Peyer's patch (tissue), 4 donors: ENCODE results near the gene CBX5. TPM values are rescaled to one million over a fixed set of nuclear protein-coding genes. Genes with fewer than 3 reads are reported as not detected.
A peak's percentile ranks its signal among the peaks of the same experiment; 100 is the strongest.
"Not testable (repeated sequence)": the region's sequence is repeated elsewhere in the genome, so short reads cannot be mapped to it uniquely, and the experiment has no call there.

Source experiments
- DNase-seq, 3 donors: peaks; one replicate each; pipeline ENCODE4 v3.0.0-alpha.2; 2017 to 2019
- H3K27ac ChIP-seq, 4 donors: fragments of 200-600 bp; sonication (generic); one replicate each; pipeline ENCODE4 v1.5.1; 2016 to 2019
- H3K27me3 ChIP-seq, 2 donors: fragments of 200-600 bp; sonication (generic); one replicate each; pipeline ENCODE4 v1.5.1; 2019
- H3K36me3 ChIP-seq, 3 donors: fragments of 200-600 bp; sonication (generic); one replicate each; pipeline ENCODE4 v1.5.1; 2016 to 2019
- H3K4me1 ChIP-seq, 4 donors: fragments of 200-600 bp; sonication (generic); one replicate each; pipeline ENCODE4 v1.5.1; 2016 to 2019
- H3K4me3 ChIP-seq, 4 donors: fragments of 200-600 bp; sonication (generic); 1 replicate in 3 of 4; 2 replicates in 1 of 4; pipeline ENCODE4 v1.5.1; 2016 to 2019; ENCODE audit warnings: mild to moderate bottlenecking in 1 of 4
- H3K9me3 ChIP-seq, 4 donors: fragments of 200-600 bp; sonication (generic); one replicate each; pipeline ENCODE4 v1.5.1; 2016 to 2019; ENCODE audit warnings: mild to moderate bottlenecking in 1 of 4
- CTCF ChIP-seq, 6 experiments: fragments of 450-650 bp in 4 of 6; fragments of 200-600 bp in 2 of 6; sonication (generic) in 1 of 6; IDR thresholded peaks; one replicate each; pipeline ENCODE4 v1.5.1; 2017 to 2019; ENCODE audit warnings: antibody characterized with exemption in 6 of 6, mild to moderate bottlenecking in 3 of 6, moderate library complexity in 1 of 6
- POLR2A ChIP-seq, 2 donors: fragments of 450-650 bp; IDR thresholded peaks; one replicate each; pipeline ENCODE4 v1.5.1; 2017; ENCODE audit warnings: antibody characterized with exemption in 2 of 2, mild to moderate bottlenecking in 2 of 2, moderate library complexity in 2 of 2
- total RNA-seq, 4 donors: library from RNA; depleted of rRNA; stranded (reverse); fragments of >200 nt; gene quantifications; one replicate each; pipeline ENCODE4 v1.1.0, GENCODE V29; 2016

The CBX5 gene
- total RNA-seq, 4 donors from 2014 or later, result 14.9 to 33.0 (median 20.4) TPM

GRCh38 chr12:54286042-54287030 is 6.4 kb upstream of the CBX5 start:
- no peak for DNase-seq
- peak overlapping the region in 2 of 4 donors; percentile 11 to 13 for H3K27ac ChIP-seq
- H3K9me3 ChIP-seq, result no peaks in the 10 kb centered on the region
- peaks cover 0 to 69% (median 14%) of the 10 kb centered on the region in 4 donors for H3K4me1 ChIP-seq
- H3K4me3 ChIP-seq, result peak overlapping the region in 1 of 4 donors; percentile 23
- H3K27me3 ChIP-seq, result no peaks in the 10 kb centered on the region
- H3K36me3 ChIP-seq, result peaks cover 0 to 64% (median 0%) of the 10 kb centered on the region in 3 donors
- TF ChIP-seq POLR2A (IDR thresholded peaks at IDR 0.05), result no peak

- H3K9me3 ChIP-seq, result no peaks in the 10 kb centered on the region
- H3K4me1 ChIP-seq, result peaks cover 0 to 69% (median 14%) of the 10 kb centered on the region in 4 donors
- peak overlapping the region in 1 of 4 donors; percentile 23 for H3K4me3 ChIP-seq
- TF ChIP-seq POLR2A (IDR thresholded peaks at IDR 0.05), result no peak
- TF ChIP-seq CTCF (IDR thresholded peaks at IDR 0.05), result peak in 1 of 6 experiments; percentile 6
- DNase-seq, result no peak
- peaks cover 0 to 64% (median 0%) of the 10 kb centered on the region in 3 donors for H3K36me3 ChIP-seq
- peak overlapping the region in 2 of 4 donors; percentile 0 to 13 for H3K27ac ChIP-seq
- no peaks in the 10 kb centered on the region for H3K27me3 ChIP-seq
These were observed 5.5 kb upstream of the CBX5 start for GRCh38 chr12:54285150-54286041.

- peaks cover 0 to 69% (median 14%) of the 10 kb centered on the region in 4 donors for H3K4me1 ChIP-seq
These were observed 4.3 kb upstream of the CBX5 start for GRCh38 chr12:54284070-54284780.

GRCh38 chr12:54282949-54283593 is 3.1 kb upstream of the CBX5 start:
- Histone ChIP-seq H3K4me3 (peak overlapping the region in 3 of 4 donors; percentile 5 to 76 (median 37)), H3K27me3 (no peaks in the 10 kb centered on the region), H3K4me1 (peaks cover 0 to 70% (median 18%) of the 10 kb centered on the region in 4 donors), H3K36me3 (peaks cover 0 to 58% (median 0%) of the 10 kb centered on the region in 3 donors), H3K9me3 (no peaks in the 10 kb centered on the region), H3K27ac (no peak overlapping the region)
- no peak for TF ChIP-seq POLR2A (IDR thresholded peaks at IDR 0.05)
- DNase-seq, result no peak

More at GRCh38 chr12:54284070-54284780, 4.3 kb upstream of the CBX5 start:
- H3K27ac ChIP-seq, H3K27me3 ChIP-seq, H3K9me3 ChIP-seq, DNase-seq: not testable (repeated sequence)
- peaks cover 0 to 64% (median 0%) of the 10 kb centered on the region in 3 donors for H3K36me3 ChIP-seq
- peak overlapping the region in 1 of 4 donors; percentile 76 for H3K4me3 ChIP-seq

GRCh38 chr12:54281694-54282093 is 1.8 kb upstream of the CBX5 start:
- Histone ChIP-seq H3K27ac (peak overlapping the region; percentile 90 to 97 (median 95)), H3K36me3 (peaks cover 0 to 45% (median 0%) of the 10 kb centered on the region in 3 donors), H3K4me3 (peak overlapping the region; percentile 64 to 77 (median 73)), H3K4me1 (peaks cover 0 to 62% (median 22%) of the 10 kb centered on the region in 4 donors)
- not testable (repeated sequence) for DNase-seq, H3K27me3 ChIP-seq, H3K9me3 ChIP-seq

- peak overlapping the region; percentile 90 to 97 (median 95) for H3K27ac ChIP-seq
- H3K27me3 ChIP-seq, DNase-seq, H3K9me3 ChIP-seq: not testable (repeated sequence)
- H3K36me3 ChIP-seq, result peaks cover 0 to 40% (median 0%) of the 10 kb centered on the region in 3 donors
- H3K4me1 ChIP-seq, result peaks cover 0 to 58% (median 22%) of the 10 kb centered on the region in 4 donors
- H3K4me3 ChIP-seq, result peak overlapping the region; percentile 64 to 77 (median 73)
These were observed 1.3 kb upstream of the CBX5 start for GRCh38 chr12:54281261-54281638.

GRCh38 chr12:54280468-54281260 is 742 bp upstream of the CBX5 start, which contains the start of gene HNRNPA1:
HNRNPA1 (plus strand) TSS chr12:54280726; CDS start chr12:54280808, 82 bp downstream.
- peaks cover 0 to 34% (median 0%) of the 10 kb centered on the region in 3 donors for H3K36me3 ChIP-seq
- H3K27ac ChIP-seq, result peak within 1 kb of the TSS; percentile 90 to 97 (median 95)
- peak; percentile 91 to 98 (median 95) for DNase-seq
- H3K27me3 ChIP-seq, result no peaks in the 10 kb centered on the region
- peak within 1 kb of the TSS; percentile 64 to 77 (median 73) for H3K4me3 ChIP-seq
- no peaks in the 10 kb centered on the region for H3K9me3 ChIP-seq
- H3K4me1 ChIP-seq, result peaks cover 0 to 52% (median 22%) of the 10 kb centered on the region in 4 donors
- TF ChIP-seq CTCF (IDR thresholded peaks at IDR 0.05) (no peak), POLR2A (IDR thresholded peaks at IDR 0.05) (peak; percentile 97 to 99)
